KMS-11 (cell line): ENCODE measurements around the gene BNC2.

Source experiments
- H2AFZ ChIP-seq: fragments of 200-600 bp; sonication (generic); 2 replicates; pipeline ENCODE4 v1.6.1; 2016; ENCODE audit warnings: antibody characterized with exemption, mixed run types, low read depth
- H3K27ac ChIP-seq: fragments of 200-600 bp; sonication (generic); 2 replicates; pipeline ENCODE4 v1.6.1; 2016; ENCODE audit warnings: mild to moderate bottlenecking, mixed run types
- H3K27me3 ChIP-seq: fragments of 200-600 bp; sonication (generic); 2 replicates; pipeline ENCODE4 v1.6.1; 2017; ENCODE audit warnings: mild to moderate bottlenecking, low read depth, mixed run types, moderate library complexity; ENCODE audit not compliant: insufficient read depth
- H3K36me3 ChIP-seq: fragments of 200-600 bp; sonication (generic); 2 replicates; pipeline ENCODE4 v1.6.1; 2017; ENCODE audit warnings: mild to moderate bottlenecking, mixed run types; ENCODE audit not compliant: insufficient read depth
- H3K4me1 ChIP-seq: fragments of 200-600 bp; sonication (generic); 2 replicates; pipeline ENCODE4 v1.6.1; 2016; ENCODE audit warnings: mild to moderate bottlenecking, low read depth, mixed run types; ENCODE audit not compliant: poor library complexity, severe bottlenecking
- H3K4me2 ChIP-seq: fragments of 200-600 bp; sonication (generic); 2 replicates; pipeline ENCODE4 v1.7.0; 2016; ENCODE audit warnings: mild to moderate bottlenecking, mixed run types
- H3K4me3 ChIP-seq: fragments of 200-600 bp; sonication (generic); IDR thresholded peaks from 2 replicates; pipeline ENCODE4 v1.6.1; 2017; ENCODE audit warnings: low read depth, low read length, mixed read lengths; ENCODE audit not compliant: insufficient read depth
- H3K79me2 ChIP-seq: fragments of 200-600 bp; sonication (generic); 2 replicates; pipeline ENCODE4 v1.6.1; 2016; ENCODE audit warnings: low read depth, mixed run types; ENCODE audit not compliant: insufficient read depth
- H3K9ac ChIP-seq: fragments of 200-600 bp; sonication (generic); 2 replicates; pipeline ENCODE4 v1.6.1; 2016; ENCODE audit warnings: mild to moderate bottlenecking, mixed run types
- H4K20me1 ChIP-seq: fragments of 200-600 bp; sonication (generic); 2 replicates; pipeline ENCODE4 v1.6.1; 2016; ENCODE audit warnings: mild to moderate bottlenecking, mixed run types; ENCODE audit not compliant: insufficient read depth
- TF ChIP-seq, protein P1 (sequence below): fragments of 200-600 bp; sonication (generic); conservative IDR thresholded peaks from 2 replicates; pipeline ENCODE4 v1.6.1; 2017; ENCODE audit warnings: low read depth, mild to moderate bottlenecking, antibody characterized with exemption, low read length, moderate library complexity, mixed read lengths

BNC2 gene

DNA sequence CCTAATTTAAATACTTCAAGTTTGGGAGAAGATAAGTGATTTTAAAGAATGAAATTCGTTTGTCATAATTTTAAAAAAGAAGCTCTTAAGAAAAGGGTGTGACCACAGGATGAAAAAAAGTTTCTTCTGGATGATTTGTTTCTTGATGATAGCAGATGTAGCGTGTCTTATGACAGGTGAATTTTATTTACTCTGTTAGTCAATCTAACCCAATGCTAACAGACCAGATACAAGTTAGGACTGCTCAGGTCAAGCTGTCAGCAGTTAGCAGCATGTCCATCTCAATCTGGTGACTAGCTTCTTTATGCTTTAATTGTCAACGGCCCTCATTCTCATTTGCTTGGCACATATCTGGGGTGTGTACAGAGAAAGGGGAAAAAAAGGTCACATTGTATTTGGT, 456.0 kb downstream of the BNC2 start:
- Histone ChIP-seq H4K20me1 (no peaks in the 10 kb centered on the region), H3K27me3 (peaks cover 20% of the 10 kb centered on the region; the same call in 1 of the 2 replicates), H3K4me3 (no peak overlapping the region), H3K36me3 (no peaks in the 10 kb centered on the region), H3K27ac (no peak overlapping the region), H3K9ac (no peak overlapping the region), H2AFZ (no peak overlapping the region), H3K79me2 (no peaks in the 10 kb centered on the region), H3K4me2 (no peak overlapping the region), H3K4me1 (peaks cover 23% of the 10 kb centered on the region)
- TF ChIP-seq, protein P1, sequence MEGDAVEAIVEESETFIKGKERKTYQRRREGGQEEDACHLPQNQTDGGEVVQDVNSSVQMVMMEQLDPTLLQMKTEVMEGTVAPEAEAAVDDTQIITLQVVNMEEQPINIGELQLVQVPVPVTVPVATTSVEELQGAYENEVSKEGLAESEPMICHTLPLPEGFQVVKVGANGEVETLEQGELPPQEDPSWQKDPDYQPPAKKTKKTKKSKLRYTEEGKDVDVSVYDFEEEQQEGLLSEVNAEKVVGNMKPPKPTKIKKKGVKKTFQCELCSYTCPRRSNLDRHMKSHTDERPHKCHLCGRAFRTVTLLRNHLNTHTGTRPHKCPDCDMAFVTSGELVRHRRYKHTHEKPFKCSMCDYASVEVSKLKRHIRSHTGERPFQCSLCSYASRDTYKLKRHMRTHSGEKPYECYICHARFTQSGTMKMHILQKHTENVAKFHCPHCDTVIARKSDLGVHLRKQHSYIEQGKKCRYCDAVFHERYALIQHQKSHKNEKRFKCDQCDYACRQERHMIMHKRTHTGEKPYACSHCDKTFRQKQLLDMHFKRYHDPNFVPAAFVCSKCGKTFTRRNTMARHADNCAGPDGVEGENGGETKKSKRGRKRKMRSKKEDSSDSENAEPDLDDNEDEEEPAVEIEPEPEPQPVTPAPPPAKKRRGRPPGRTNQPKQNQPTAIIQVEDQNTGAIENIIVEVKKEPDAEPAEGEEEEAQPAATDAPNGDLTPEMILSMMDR = no peak

DNA sequence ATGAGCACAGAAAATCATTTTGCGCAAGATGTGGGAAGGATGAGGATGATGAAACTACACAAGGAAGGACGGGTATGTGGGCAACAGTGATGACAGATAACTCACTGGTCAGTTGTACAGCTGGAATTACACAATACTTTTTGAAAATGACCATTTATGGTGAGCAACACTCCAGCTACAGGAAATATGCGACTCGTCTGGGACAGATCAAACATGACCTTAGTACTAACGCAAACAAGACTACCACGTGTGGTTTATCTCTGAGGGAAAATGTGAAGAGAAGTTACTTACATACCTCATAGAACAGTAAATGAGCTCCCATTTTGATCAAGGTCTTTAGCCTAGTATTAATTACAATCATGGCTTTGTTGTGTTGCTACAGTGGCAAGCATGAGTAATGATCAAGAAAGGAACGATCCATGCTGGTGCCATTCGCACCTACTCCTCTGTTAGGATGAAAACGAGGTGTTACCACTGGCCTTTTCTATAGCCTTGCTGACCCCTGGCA, 456.9 kb downstream of the BNC2 start:
- H3K36me3 ChIP-seq = no peaks in the 10 kb centered on the region
- H3K4me3 ChIP-seq = no peak overlapping the region
- no peaks in the 10 kb centered on the region for H3K79me2 ChIP-seq
- TF ChIP-seq, protein P1 = no peak
- H3K9ac ChIP-seq = no peak overlapping the region
- H4K20me1 ChIP-seq = no peaks in the 10 kb centered on the region
- no peak overlapping the region for H2AFZ ChIP-seq
- no peak overlapping the region for H3K27ac ChIP-seq
- peaks cover 23% of the 10 kb centered on the region for H3K4me1 ChIP-seq
- no peak overlapping the region for H3K4me2 ChIP-seq
- H3K27me3 ChIP-seq = peaks cover 20% of the 10 kb centered on the region; the same call in 1 of the 2 replicates

DNA sequence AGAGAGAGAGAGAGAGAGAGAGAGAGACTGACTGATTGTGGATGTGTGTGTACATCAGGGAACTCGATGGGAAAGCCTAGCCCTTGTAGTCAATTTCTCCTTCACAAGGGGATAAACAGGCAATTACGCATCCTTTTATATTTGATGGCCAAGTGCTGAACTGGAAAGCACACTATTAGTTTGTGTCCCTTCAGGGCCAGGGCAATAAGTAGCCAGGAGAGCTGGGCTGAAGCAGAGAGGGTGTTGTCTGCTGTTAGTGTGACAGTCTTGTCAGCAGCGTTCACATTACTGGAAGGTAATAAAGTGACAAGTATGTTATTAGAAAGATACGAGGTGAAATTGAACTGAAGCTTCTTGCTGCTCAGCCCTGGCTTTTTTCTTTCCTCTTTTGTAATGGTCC, 457.7 kb downstream of the BNC2 start:
- Histone ChIP-seq H4K20me1 (no peaks in the 10 kb centered on the region), H3K4me2 (no peak overlapping the region), H3K36me3 (no peaks in the 10 kb centered on the region), H3K9ac (no peak overlapping the region), H3K4me3 (no peak overlapping the region), H3K79me2 (no peaks in the 10 kb centered on the region), H3K27ac (no peak overlapping the region), H3K4me1 (peaks cover 18% of the 10 kb centered on the region), H3K27me3 (peaks cover 20% of the 10 kb centered on the region; the same call in 1 of the 2 replicates), H2AFZ (no peak overlapping the region)
- TF ChIP-seq, protein P1 = no peak

DNA sequence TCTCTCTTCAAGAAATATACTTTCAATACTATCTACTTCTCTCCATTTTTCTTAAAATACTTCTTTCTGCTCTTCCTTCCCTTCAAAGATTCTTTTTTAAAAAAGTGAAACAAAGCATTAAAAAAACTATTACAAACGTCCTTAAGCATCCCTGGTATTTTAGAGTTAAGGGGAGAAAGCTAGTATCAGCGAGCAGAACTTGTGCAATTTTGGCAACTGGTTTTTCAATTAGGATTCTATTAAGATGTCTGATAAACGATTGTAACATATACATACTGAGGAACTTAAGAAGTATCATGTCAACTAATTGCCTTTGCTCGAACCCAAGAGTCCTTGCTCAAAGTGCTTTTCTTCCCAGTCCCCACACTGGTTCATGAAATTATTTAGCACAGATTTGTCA, 459.2 kb downstream of the BNC2 start:
- Histone ChIP-seq H3K36me3 (no peaks in the 10 kb centered on the region), H3K27ac (no peak overlapping the region), H3K4me1 (peaks cover 4% of the 10 kb centered on the region), H3K4me3 (no peak overlapping the region), H3K27me3 (peaks cover 20% of the 10 kb centered on the region; the same call in 1 of the 2 replicates), H4K20me1 (no peaks in the 10 kb centered on the region), H3K9ac (no peak overlapping the region), H3K4me2 (no peak overlapping the region), H2AFZ (no peak overlapping the region), H3K79me2 (no peaks in the 10 kb centered on the region)
- TF ChIP-seq, protein P1 = no peak
